ENCODE results near the gene NIPAL4. TPM values are rescaled to one million over a fixed set of nuclear protein-coding genes. Genes with fewer than 3 reads are reported as not detected.

Gene NIPAL4
- polyA plus RNA-seq, 1 donor from 2014 or later = not detected

- H3K4me3 ChIP-seq (ENCODE audit: low read length) = no peak overlapping the region
- H3K27me3 ChIP-seq (ENCODE audit: insufficient read depth, low read depth, low read length) = no peaks in the 10 kb centered on the region
- peaks cover 8% of the 10 kb centered on the region for H3K36me3 ChIP-seq (ENCODE audit: insufficient read depth, low read length)
- H3K4me2 ChIP-seq (ENCODE audit: low read length) = no peak overlapping the region
- no peaks in the 10 kb centered on the region for H4K20me1 ChIP-seq (ENCODE audit: insufficient read depth)
- H3K9ac ChIP-seq (ENCODE audit: low read length) = no peak overlapping the region
- no peaks in the 10 kb centered on the region for H3K9me3 ChIP-seq (ENCODE audit: low read length)
- TF ChIP-seq EP300 (conservative IDR thresholded peaks at IDR 0.05; ENCODE audit: poor library complexity, severe bottlenecking) (no peak), RAD21 (conservative IDR thresholded peaks at IDR 0.05) (no peak), REST (IDR thresholded peaks at IDR 0.05; ENCODE audit: borderline replicate concordance) (no peak), CTCF (IDR thresholded peaks at IDR 0.05; ENCODE audit: poor library complexity, severe bottlenecking) (no peak), TAF1 (IDR thresholded peaks at IDR 0.05; ENCODE audit: low read depth) (no peak), POLR2AphosphoS5 (IDR thresholded peaks at IDR 0.05) (no peak)
- H3F3A ChIP-seq (ENCODE audit: insufficient read depth, low read length, poor library complexity, severe bottlenecking) = no peaks in the 10 kb centered on the region
- no peaks in the 10 kb centered on the region for H3K79me2 ChIP-seq (replicated peaks; ENCODE audit: insufficient read depth, low read length)
- no peaks in the 10 kb centered on the region for H3K9me2 ChIP-seq (ENCODE audit: insufficient read depth, low read length)
- no peak overlapping the region for H3K27ac ChIP-seq (ENCODE audit: low read length)
- H2AFZ ChIP-seq (ENCODE audit: low read depth, low read length) = no peak overlapping the region
Observed at GRCh38 chr5:157506981-157507780, 47.2 kb downstream of the NIPAL4 start.

GRCh38 chr5:157509093-157509492, 49.1 kb downstream of the NIPAL4 start:
- H3K4me3 ChIP-seq (ENCODE audit: low read length) = no peak overlapping the region
- no peaks in the 10 kb centered on the region for H3F3A ChIP-seq (ENCODE audit: insufficient read depth, low read length, poor library complexity, severe bottlenecking)
- H3K4me2 ChIP-seq (ENCODE audit: low read length) = no peak overlapping the region

More at GRCh38 chr5:157509093-157509492, 49.1 kb downstream of the NIPAL4 start:
- no peak for TF ChIP-seq EZH2 (IDR thresholded peaks at IDR 0.05; ENCODE audit: borderline replicate concordance, insufficient read depth, low read length, poor library complexity, severe bottlenecking)
- no peak for TF ChIP-seq SMC3 (conservative IDR thresholded peaks at IDR 0.05; ENCODE audit: poor library complexity)
- TF ChIP-seq REST (IDR thresholded peaks at IDR 0.05; ENCODE audit: borderline replicate concordance) = no peak
- no peak for TF ChIP-seq MXI1 (conservative IDR thresholded peaks at IDR 0.05; ENCODE audit: poor library complexity, severe bottlenecking)
- no peak for TF ChIP-seq TAF1 (IDR thresholded peaks at IDR 0.05; ENCODE audit: low read depth)
- TF ChIP-seq CTCF (IDR thresholded peaks at IDR 0.05; ENCODE audit: poor library complexity, severe bottlenecking) = no peak
- TF ChIP-seq RAD21 (conservative IDR thresholded peaks at IDR 0.05) = no peak
- TF ChIP-seq EP300 (conservative IDR thresholded peaks at IDR 0.05; ENCODE audit: poor library complexity, severe bottlenecking) = no peak
- TF ChIP-seq POLR2AphosphoS5 (IDR thresholded peaks at IDR 0.05) = no peak
- no peak overlapping the region for H2AFZ ChIP-seq (ENCODE audit: low read depth, low read length)
- H3K9me3 ChIP-seq (ENCODE audit: low read length) = no peaks in the 10 kb centered on the region
- H3K9me2 ChIP-seq (ENCODE audit: insufficient read depth, low read length) = no peaks in the 10 kb centered on the region
- no peak overlapping the region for H3K9ac ChIP-seq (ENCODE audit: low read length)
- H4K20me1 ChIP-seq (ENCODE audit: insufficient read depth) = no peaks in the 10 kb centered on the region
- peaks cover 21% of the 10 kb centered on the region for H3K36me3 ChIP-seq (ENCODE audit: insufficient read depth, low read length)
- H3K79me2 ChIP-seq (replicated peaks; ENCODE audit: insufficient read depth, low read length) = no peaks in the 10 kb centered on the region
- no peaks in the 10 kb centered on the region for H3K27me3 ChIP-seq (ENCODE audit: insufficient read depth, low read depth, low read length)
- no peak overlapping the region for H3K27ac ChIP-seq (ENCODE audit: low read length)
